NCI-H2227 treated with DMSO at 0.1 percent for 48 hours (cell line): ENCODE results near the gene CDHR3.

Experiments
- DNase-seq: peaks from one replicate; lab custom pipeline; 2025; lab: John Stamatoyannopoulos, UW

CDHR3 gene

DNA sequence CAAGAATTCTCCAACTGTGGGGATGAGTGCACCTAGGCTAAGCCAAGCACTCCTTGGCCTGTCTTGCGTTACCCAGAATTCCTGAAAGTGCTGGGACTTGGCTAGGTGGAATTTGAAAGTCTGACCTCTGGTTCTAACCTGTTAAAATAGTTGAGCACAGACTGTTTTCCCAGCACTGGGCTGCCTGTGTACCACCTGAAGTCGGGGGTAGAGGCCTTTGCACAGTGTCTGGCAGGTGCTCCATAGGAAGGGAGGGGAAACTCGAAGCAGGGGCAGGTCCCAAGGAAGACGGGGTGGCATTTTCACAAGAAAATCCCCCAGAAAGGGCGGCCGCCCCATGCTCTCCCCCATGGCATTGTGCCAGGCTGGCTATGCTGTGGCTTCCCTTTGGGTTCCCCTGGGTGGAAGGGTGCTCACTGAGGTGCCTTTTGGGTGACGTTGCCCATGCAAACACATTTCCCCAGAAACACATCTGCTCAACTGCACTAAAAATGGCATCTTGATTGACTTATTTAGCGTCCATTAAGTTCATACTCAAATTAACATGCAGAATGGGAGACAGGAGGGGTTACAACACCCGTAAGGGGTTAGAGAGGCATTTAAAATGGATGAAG, 86.2 kb downstream of the CDHR3 start:
- no peak for DNase-seq

DNA sequence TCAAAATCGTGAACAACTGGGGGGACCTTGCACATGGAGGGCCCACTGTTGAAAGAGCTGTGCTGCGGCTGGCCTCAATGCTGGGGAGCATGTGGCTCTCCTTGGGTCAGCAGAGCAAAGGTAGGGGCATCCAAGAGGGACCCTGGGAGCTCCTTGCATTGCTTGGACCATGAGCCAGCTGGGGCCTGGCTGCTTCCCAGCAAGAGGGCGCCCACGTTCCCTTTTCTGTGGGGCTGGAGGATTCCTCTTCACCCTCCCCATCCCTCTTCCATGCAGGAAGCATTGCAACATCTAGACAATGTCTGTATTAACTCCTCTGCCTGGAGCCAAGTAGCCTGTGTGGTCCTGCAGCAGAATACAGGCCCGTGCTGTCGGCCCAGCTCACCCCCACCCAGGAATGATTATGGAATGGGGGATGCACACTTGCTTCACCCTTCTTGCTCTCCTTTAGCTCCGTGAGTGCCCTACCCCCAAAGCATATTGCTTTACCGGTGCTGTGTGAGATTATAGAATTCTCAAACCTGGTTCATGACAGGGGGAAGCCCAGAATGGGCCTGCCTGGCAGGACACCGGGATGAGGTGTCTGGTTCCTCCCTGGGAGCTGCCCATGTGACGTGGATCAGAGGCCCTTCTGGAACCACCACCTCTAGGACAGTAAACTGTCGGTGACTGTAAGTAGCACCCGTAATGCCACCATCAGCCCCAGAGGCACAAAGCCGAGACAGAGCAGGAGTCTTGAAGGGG, 87.1 kb downstream of the CDHR3 start:
- DNase-seq, result no peak

DNA sequence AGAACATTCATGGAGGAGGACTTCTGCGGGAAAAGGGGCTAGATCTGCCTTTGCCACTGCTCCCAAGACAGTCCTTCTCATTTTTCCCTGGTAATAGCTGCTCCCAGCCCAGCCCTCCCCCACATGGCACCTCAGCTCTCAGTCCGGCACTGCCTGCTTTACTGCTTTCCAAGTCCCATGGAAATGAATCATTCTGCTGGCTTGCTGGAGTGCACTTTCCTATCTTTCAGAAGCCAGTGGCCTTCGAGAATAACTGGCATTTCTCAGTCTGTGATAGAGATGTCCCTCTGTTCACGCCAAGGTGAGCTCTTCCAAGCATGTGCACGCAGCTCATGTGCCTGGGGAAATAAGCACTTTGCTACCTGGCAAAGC, 87.7 kb downstream of the CDHR3 start:
- no peak for DNase-seq

DNA sequence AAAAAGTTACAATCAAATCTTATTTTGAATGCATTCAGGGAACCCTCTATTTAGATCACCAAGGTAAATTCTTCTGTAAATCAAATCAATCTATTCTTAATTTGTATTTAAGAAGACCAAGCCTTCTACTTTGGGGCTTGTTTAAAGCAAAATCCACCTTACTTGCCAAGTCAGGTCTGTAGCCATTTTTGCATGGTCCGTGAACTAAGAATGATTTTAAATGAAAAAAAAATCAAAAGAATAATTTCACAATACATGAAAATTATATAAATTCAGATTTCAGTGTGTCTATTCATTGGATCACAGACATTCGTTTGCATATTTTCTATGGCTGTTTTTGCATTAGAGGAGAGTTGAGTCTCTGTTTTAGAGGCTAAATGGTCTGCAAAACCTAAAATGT, 89.6 kb downstream of the CDHR3 start:
- DNase-seq, result no peak

DNA sequence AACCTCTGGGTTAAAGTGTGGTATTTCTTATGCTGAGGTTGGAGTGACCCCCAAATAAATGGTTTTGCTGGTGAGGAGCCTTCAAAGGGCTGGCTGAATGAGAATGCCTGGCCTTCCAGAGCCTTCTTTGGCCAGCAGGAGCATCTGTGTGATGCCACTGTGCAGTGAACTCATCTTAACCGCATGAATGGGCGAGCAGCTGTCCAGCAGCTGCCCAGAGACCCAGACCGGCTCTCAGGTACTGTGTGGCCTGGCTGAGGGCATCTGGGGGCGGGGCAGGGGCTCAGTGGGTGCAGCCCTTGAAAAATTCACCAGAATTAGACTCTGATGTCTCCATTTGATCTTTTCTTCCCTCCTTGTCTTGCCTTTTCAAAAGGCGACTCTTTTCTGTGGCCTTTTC, 90.0 kb downstream of the CDHR3 start:
- DNase-seq, result no peak

DNA sequence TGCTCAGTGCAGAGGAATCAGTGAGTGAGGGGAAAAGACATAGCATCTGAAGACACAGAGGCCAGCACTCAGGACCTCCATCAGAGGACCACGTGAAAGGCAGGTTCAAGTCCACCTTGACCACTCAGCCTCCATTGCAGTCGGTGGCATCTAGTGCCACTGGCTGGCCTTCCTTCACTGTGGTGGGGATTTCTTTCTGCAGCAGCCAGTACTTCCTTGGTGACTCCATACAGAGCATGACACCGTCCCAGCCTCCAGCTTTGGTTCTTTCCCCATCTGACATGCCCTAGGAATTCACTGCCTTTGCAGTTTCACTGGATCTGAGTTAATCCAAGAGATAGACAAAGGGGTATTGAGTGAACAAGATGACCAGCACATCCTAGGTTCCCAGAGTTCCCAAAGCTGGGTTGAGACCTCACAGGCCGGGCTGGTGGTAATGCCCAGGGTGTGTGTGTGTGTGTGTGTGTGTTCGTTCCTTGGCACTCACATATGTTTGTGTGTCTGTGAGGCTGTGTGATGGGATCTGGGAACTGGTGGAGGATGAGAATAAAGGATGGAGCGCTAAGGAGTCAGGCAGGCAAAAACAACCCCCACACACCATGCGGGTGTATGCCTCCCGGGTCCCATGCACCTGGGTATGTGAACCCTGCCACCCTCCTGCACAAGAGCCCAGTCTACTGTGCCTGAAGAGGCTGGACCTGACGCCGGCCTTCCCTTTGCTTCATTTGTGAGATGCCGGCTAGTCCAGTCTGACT, 91.3 kb downstream of the CDHR3 start:
- no peak for DNase-seq

DNA sequence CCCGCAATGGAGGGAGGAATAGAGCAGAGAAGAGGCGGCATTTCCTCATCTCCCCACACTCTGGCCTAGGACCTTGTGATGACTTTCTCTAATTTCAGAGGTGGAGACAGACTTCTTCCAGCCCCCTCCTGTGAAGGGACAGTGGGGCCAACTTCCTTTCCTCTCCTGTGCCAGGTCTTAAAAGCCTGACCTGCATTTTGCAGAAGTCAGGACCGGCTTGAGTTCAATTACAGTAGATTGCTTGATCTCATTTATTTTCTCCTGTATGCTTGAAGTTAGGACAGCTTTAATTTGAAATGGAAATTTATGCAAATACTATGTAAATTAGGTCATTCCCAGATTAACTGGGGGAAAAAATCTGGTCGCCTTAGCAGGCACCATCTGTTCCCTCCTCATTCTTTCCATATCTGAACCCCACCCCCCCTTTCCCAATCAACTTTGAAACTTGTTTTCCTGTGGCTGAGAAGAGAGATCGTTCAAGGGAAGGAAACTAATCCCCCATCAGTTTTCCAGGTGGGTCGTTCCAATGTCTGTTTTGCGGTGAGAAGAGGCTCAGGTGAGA, 92.0 kb downstream of the CDHR3 start:
- no peak for DNase-seq

DNA sequence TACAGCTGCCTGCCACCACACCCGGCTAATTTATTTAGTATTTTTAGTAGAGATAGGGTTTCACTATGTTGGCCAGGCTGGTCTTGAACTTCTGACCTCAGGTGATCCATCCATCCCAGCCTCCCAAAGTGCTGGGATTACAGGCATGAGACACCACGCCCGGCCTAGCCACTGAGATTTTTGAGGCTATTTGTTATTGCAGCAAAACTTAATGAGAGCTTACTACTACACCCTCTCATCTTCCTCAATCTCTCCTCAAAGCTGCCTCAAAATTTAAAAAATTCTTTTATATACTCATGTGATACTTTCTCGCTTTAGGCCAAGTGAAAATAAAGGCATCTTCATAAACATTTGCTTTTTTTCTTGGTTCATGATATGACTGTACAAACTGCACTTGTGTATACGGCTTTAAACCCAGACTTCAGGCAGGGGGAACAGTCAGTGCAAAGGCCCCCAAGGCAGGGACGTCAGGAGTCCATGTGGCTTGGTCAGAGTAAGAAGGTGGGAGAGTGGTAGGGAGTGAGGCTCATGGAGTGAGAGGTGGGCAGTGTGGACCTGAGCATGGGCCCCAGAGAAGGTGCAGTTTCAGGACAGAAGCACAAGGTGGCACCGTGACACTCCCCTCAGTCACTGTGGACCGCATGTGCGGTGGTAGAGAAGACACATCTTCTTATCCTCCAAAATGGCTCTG, 93.6 kb downstream of the CDHR3 start:
- peak; percentile 60 for DNase-seq

DNA sequence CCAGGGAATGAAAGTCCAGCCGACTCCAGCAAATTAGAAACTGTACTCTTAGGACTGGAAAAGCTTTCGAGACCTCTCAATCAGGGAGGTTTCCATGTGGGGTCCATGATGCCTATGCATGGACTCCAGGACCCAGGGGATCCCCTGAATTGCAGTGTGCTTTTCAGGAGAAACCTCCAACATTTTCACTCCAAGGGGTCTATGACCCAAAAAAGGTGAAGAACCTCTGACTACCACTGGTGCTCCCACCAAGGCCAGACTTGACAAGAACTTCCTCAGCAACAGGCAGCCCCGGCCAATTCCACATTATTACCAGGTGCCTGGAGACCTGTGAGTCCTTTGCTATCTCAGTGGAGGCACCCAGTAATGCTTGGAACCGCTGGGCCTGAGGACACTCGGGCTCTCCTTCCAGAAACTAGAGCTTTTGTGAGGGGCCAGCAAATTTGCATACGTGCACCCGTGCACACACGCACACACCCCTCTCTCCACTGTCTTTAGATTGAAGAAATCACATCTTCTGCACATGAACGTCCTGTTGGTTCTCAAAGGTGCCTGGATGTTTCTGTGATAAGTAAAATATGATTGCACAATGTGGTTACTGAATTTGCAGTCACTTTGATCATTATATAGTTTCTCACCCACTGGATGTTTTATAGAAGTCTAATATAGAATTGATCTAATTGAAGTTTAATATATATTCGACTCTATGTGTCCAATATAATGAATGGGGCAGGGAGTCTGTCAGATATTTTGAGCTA, 94.3 kb downstream of the CDHR3 start:
- no peak for DNase-seq

DNA sequence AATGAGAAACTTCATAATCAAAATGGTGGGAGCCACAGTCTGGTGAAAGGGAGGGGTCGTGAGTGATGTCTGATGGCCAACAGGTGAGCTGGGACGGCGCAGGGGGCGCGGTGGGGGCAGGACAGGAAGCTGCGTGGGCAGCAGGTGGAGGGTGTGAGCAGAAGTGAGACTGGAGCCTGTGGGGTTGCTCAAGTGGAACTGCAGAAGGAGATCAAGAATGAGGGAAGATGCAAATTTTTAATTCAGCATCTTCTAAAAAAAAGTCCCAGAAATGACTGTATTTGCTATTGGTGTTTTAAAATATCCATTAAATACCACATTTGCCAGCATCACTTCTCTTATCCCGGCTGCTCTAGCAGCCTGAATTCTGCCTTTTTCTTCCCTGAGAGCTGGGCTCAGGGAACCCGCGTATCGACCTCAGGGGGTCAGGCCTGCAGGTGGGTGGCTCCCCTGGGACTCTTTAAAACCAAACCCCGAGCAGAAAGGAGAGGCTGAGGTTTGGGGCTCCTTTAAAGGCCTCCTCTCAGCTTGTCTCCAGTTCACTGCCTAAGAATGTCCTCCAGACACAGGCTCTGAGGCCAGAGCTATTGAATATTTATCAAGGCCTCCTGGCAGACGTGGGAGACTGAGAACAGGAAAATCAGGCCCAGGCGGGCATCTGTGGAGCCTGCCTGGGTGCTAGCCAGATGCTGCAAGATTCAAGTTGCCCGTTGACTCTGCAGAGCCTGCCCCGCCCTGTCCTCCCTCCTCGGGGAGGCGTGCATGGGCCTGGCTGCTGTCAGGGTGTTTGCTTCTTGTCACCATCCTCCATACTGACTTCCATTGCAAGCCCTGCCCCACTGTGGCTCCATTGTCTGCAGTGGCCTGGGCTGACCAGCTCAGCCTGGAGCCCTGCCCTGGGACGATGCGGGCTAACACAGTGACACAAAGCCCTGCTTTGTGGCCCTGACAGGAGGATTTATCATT, 95.2 kb downstream of the CDHR3 start:
- no peak for DNase-seq

DNA sequence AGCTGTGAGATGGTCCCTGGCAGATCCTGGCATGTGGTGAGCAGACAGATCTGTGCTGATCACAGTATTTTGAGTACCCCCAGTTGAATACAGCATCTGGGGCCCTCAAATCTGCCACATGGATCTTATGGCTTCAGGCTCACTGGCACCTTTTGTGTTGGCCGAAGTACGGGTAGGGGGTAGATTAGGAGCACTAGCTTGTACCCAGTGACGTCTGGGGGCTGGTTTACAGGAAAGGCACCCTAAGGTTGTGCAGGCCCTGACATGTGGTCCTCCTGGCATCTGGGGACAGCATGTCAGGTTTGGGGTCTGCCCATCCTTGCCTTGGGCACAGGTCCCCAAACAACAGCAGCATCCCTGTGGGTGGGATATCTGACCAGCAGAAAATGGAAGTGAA, 95.9 kb downstream of the CDHR3 start:
- no peak for DNase-seq

DNA sequence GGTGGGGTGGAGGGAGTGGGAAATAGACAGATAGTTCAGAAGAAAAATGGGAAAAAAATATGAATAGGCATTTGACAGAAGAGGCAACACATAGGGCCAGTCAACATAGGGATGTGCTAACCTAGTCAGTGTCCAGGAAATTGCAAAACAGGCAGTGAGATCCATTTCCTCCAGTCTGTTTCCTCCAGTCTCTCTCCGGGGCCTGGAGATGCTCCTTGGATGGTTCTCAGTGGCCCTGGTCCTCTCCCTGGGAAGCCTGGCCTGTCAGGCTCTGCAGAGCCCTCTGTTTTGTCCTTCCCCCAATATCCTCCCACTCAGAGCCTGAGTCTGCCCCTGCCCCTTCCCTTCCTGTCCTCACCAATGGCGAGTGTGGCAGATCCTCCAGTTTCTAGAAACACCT, 96.5 kb downstream of the CDHR3 start:
- no peak for DNase-seq

DNA sequence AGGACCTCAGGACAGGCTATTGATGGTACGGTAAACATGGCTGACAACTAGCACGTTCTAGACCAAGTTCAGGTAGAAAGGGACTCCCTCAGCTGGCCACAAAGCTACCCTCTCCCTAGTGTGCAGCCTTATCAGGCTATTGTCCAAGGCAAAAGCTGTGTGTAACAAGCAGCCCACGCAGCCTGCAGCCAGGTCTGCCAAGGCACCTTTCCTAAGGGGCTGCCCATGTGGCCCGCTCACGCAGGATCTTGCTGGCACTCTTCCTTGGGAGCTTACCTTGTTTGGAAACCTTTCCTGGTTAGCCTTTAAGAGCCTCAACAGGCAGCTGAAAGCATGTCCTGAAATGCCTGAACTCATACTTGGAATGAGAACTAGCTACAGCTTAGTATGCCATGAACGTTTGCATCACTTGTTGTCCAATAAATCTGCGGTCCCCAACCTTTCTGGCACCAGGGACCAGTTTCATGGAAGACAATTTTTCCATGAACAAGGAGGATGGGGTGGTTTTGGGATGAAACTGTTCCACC, 97.4 kb downstream of the CDHR3 start:
- DNase-seq, result no peak

DNA sequence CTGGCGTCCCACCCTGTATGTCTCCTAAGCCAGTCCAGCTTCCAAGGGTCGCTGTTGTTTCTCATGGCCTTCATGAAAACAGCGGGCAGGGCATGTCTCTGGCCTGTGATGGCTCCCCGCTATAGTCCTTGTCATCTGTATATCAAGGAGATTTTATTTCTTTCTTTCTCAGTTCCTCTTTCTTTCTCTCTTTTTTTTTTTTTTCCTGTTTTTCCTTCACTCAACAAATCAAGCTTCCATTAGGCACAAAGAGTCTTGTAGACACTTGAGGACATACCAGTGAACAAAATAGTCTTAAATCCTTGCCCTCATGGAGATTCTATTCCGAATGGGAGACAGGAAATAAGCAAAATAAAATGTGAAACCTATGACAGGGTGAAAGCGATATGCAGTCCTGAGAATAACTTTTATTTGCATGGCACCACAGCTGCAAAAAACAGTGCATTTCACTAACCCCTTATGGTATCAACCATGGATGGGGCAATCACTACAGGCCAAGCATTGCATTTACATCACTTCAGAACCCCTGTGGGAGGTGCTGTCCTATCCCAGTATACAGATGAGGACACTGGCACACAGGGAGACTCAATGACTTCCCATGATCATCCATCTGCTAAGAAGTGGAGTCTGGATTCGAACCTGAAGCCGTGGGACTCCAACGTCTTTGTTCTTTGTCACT, 98.4 kb downstream of the CDHR3 start:
- no peak for DNase-seq

DNA sequence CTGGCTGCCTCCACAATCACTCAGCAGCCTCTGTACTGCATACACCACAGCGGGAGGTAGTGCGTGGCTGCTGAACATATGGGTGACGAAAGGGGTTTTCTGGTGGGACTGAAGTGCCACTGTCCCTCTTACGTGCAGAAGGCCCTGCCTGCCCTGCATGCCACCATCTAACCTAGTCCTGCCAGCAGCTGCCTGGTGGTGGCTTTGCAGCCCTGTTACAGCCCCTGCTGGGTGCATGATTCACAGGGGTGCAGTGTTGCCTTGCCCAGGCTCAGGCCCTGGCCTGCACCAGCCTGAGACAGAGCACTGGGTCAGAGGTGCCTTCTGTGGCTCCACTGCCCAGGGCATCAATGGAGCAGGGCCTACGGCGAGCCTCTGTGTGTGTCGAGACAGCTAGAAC, 98.9 kb downstream of the CDHR3 start:
- no peak for DNase-seq

DNA sequence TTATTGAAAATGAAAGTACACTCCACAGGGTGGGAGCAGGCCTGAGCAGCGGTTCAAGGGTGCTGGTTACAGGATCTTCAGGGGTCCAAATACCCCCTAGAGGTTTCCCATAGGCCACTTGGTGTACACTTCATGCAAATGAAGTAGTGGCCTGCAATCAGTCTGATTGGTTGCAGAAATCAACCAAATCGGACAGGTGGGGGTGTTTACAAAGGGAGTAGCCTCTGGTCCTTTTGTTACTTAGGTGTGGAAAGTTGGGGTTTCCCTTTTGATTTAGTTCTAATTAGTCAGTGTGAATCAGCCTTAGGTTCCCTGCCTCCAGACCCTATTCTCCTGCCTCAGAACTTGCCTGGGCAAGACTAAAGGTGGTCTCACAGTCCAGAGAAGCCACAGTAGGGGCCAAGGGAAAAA, 99.5 kb downstream of the CDHR3 start:
- DNase-seq, result no peak

DNA sequence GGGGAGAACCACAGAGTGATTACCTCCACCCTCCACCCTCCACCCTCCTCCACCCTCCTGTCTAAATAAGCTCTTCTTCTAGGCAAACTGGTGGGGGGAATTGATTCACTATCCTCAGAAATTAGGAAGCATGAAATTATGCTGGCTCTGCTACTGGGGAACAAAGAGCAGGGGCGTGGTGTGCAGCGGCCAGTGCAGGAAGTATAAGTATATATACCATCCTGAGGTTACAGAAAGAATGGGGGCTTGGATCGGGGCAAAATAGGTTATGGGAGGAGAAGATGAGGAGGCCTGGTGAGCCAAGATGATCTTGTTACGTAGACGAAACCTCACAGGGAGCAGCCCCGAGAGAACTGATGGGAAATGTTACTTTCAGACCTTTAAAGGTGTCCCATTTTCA, 100.0 kb downstream of the CDHR3 start:
- peak; percentile 19 for DNase-seq

DNA sequence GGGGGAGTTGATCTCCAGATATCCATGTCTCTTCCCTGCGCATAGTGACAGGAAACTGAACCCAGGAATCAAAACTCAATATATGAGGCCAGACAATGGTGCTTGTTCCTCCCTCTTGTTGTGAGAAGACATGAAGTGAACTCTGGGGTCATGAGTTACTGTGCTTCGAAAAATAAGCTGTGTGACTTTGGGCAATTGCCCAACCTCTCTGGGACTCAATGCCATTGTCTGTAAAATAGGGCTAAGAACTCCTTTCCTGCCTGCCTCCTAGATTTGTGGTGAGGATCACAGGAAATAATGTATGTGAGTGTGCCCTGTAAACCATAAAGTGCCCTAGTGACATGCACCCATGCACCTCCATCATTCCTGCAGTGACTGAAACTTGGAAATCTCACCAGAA, 100.6 kb downstream of the CDHR3 start:
- no peak for DNase-seq

DNA sequence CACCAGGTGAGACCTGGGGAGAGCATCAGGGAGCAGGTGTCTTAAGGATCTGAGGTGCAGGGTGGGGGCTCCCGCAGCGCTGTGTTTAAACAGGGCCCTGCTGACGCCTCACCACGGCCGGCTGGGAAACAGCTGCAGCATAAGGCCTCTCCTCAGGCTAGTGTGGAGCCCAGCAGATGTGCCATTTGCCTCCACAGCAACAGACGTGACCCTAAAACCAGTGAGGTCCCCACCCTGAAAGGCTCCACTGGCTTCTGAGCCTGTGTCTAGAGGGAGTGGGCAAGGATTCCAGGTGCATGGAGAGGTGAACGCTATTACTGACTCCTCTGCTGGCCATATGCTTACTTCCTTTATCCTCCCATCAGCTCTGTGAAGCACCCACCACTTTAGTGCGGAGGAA, 101.3 kb downstream of the CDHR3 start:
- no peak for DNase-seq
